CD4-positive, alpha-beta T cell treated with Interleukin-21 for 1 hour (primary cell): ENCODE measurements around the gene MYOM1.
A peak's percentile ranks its signal among the peaks of the same experiment; 100 is the strongest.
"Not testable (repeated sequence)": the region's sequence is repeated elsewhere in the genome, so short reads cannot be mapped to it uniquely, and the experiment has no call there.

Source experiments
- DNase-seq: peaks from one replicate; pipeline ENCODE4 v3.0.0-alpha.2; 2020

The MYOM1 gene

GRCh38 chr18:3248658-3249359, 29.0 kb upstream of the MYOM1 start:
- peak; percentile 72 for DNase-seq

- DNase-seq = no peak
Observed at GRCh38 chr18:3248062-3248657, 28.4 kb upstream of the MYOM1 start.

GRCh38 chr18:3247240-3248061, 27.7 kb upstream of the MYOM1 start, which contains the start of gene MYL12A:
Gene MYL12A, plus strand, starts transcription at chr18:3247801. Its CDS starts 5,447 bp downstream, at chr18:3253248.
- peak; percentile 93 for DNase-seq

DNA sequence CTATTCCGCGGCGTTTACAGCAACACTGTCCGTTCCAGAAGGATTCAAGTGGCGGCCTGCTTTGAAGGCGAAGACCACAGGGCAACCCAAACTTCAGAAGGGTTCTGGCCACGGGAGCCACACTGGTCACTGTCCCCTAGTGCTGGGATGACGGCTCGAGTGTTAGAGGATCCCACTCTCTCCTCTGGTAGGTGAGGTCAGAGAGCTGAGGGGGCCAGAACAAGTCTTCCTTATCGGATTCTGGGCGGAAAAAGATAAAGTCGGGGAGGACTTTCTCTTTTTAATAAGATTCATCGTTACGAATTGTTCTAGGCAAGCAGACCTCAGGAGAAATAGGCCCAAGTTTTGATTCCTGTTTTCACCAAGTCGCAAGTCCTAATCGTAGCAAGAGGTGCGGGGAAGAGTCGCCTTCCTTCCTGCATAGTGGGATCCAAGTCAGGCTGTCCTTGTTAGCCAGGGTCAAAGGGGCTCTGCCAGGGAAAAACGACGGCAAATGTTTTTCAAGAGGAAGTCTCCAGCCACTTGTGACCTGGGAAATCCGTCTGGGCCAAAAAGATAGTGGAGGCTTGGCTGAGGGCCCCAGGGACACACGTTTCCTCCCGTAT, 27.0 kb upstream of the MYOM1 start:
- no peak for DNase-seq

- DNase-seq = peak; percentile 83
Observed at GRCh38 chr18:3245853-3246634, 26.3 kb upstream of the MYOM1 start.

GRCh38 chr18:3245185-3245564, 25.4 kb upstream of the MYOM1 start:
- DNase-seq = no peak

GRCh38 chr18:3238742-3239141, 19.0 kb upstream of the MYOM1 start:
- DNase-seq = no peak

- no peak for DNase-seq
Observed at GRCh38 chr18:3236470-3236869, 16.7 kb upstream of the MYOM1 start.

GRCh38 chr18:3235846-3236245, 16.1 kb upstream of the MYOM1 start:
- no peak for DNase-seq

DNA sequence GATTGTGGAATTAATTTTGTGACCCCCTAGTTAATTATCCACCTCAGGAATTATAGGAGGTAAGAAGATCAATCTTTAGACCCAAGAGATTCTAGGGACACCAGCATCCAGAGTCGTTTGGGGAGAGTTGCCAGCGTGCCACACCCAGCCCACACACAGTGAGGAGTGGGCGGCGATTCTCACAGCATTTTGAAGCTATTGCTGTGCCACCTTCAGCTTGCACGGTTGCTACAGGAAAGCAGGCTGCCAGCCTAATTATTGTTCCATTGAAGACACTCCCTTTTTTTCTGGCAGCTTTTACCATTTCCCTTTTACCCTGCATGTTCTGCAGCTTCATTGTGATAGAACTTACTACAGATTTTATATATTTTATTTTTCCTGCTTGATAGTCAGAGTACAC, 14.7 kb upstream of the MYOM1 start:
- DNase-seq = no peak

- no peak for DNase-seq
Observed at GRCh38 chr18:3233433-3234168, 13.8 kb upstream of the MYOM1 start.

DNA sequence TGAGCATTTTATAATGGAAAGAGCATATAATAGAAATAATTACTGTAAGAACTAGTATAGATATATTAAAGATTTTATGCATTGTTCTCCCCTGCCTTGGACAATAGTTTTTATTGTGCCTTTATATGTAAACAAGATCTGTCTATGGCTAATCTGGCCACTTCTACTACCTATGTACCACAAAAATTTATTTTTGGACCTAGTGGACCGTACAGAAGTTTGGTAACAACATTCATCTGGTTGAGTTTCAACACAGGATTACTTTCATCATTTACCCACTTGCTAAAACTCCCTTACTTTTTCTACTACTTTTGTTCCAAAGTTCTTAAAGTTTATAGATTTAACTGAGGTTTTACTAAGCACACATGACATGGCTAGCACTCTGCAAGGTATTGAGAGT, 13.2 kb upstream of the MYOM1 start:
- DNase-seq = no peak

GRCh38 chr18:3230401-3231334, 10.9 kb upstream of the MYOM1 start:
- no peak for DNase-seq

GRCh38 chr18:3226048-3226447, 6.3 kb upstream of the MYOM1 start:
- DNase-seq = no peak

GRCh38 chr18:3225588-3225987, 5.8 kb upstream of the MYOM1 start:
- DNase-seq = no peak

GRCh38 chr18:3224223-3224622, 4.5 kb upstream of the MYOM1 start:
- no peak for DNase-seq

DNA sequence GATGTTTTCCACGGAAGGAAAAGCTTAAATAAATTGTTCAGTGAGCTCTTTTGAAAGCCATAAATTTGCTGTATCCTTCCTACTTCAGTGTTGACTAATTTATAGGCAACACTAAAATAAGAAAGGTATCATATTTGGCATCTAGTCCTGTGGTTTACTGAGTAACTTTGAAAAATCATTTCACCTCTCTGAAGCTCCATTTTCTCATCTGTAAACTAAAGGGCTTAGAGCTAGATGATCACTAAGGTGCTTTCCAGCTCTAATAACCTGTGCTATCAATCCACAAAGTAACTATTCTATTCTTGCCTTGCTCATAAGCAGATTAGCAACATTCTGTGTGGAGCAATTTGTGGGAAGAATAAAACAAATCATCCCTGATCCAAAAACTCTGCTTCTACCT, 3.6 kb upstream of the MYOM1 start:
- DNase-seq = no peak

GRCh38 chr18:3221496-3221895, 1.7 kb upstream of the MYOM1 start:
- no peak for DNase-seq

- DNase-seq = not testable (repeated sequence)
Observed at GRCh38 chr18:3220868-3221267, 1.1 kb upstream of the MYOM1 start.

DNA sequence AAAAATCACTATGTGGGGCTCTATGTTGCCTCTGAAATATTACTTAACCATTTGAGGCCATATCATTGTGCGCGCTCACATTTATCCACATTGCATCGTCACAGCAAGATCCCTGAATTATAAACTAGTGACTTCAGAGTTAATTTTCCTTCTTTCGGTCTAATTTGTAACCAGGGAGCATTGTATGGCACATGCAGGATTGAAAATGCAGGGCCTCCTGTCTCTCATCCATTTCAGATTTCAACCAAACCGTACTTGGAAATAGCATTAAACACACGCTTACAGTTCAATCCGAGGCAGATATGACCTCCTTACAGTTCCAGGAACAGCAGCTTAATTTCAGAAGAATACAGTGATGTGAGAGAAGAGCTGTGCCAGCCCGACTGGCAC, 532 bp downstream of the MYOM1 start:
- DNase-seq = no peak

GRCh38 chr18:3218819-3219218, 949 bp downstream of the MYOM1 start:
- no peak for DNase-seq
